Activated naive CD4-positive, alpha-beta T cell treated with anti-CD3 and anti-CD28 coated beads, Interleukin-2, amount 10 ng/mL, durations not matched to agents 7 days and 5 days (primary cell): ENCODE data around the gene KLHDC4.

Source experiments
- CTCF ChIA-PET: fragments of 350-600 bp; sonication (Branson Sonifier 250); formaldehyde crosslinking; loops from one replicate; lab custom pipeline; 2021; ENCODE audit warnings: antibody characterized with exemption; lab: Charles Lee
- DNase-seq: peaks from one replicate; pipeline ENCODE4 v3.0.0-alpha.2; 2020
- H3K27ac Mint-ChIP-seq: one replicate; pipeline ENCODE4 v1.8.0; 2021; ENCODE audit warnings: mild to moderate bottlenecking, moderate library complexity, mixed read lengths
- H3K27me3 Mint-ChIP-seq: one replicate; pipeline ENCODE4 v1.8.0; 2021; ENCODE audit warnings: mild to moderate bottlenecking, mixed read lengths
- H3K36me3 Mint-ChIP-seq: one replicate; pipeline ENCODE4 v1.8.0; 2021; ENCODE audit warnings: mixed read lengths
- H3K4me1 Mint-ChIP-seq: one replicate; pipeline ENCODE4 v1.8.0; 2021; ENCODE audit warnings: mixed read lengths
- H3K4me3 Mint-ChIP-seq: one replicate; pipeline ENCODE4 v1.8.0; 2021; ENCODE audit warnings: mild to moderate bottlenecking, moderate library complexity, mixed read lengths
- H3K9me3 Mint-ChIP-seq: one replicate; pipeline ENCODE4 v1.8.0; 2021; ENCODE audit warnings: mixed read lengths

Gene KLHDC4

DNA sequence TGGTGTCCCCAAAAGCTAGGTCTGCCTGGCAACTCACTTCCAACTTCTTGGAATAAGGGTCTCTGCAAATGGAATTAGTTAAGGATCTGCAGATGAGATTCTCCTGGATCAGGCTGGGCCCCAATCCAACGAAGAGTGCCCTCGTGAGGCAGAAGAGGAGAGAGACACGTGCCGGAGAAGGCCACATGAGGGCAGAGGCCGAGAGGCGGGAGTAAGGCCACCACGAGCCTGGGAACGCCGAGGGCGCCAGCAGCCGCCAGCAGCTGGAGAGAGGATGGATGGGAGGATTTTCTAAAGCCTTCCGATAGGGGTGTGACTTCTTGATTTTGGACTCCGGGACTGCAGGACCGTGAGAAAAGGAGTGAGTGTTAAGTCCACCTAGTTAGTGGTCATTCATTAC lies 87.2 kb downstream of the KLHDC4 start:
- Mint-ChIP-seq H3K9me3 (no peaks in the 10 kb centered on the region), H3K36me3 (no peaks in the 10 kb centered on the region), H3K27me3 (peaks cover 13% of the 10 kb centered on the region), H3K4me3 (no peak overlapping the region), H3K27ac (no peak overlapping the region), H3K4me1 (peaks cover 2% of the 10 kb centered on the region)
- CTCF ChIA-PET = no interaction called here
- no peak for DNase-seq

DNA sequence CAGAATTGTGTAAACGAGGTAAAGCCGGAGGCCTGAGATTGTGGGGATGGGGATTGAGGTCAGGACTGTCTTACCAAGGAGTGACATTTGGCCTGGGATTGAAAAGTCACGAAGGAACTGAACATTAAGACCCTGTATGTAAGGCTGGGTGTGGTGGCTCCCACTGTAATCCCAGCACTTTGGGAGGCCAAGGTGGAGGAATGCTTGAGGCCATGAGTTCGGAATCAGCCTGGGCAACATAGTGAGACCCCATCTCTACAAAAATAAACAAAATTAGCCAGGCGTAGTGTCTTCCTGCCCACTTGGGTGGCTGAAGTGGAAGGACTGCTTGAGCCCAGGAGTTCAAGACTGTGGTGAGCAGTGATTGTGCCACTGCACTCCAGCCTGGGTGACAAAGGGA lies 88.0 kb downstream of the KLHDC4 start:
- no peaks in the 10 kb centered on the region for H3K9me3 Mint-ChIP-seq
- CTCF ChIA-PET = no interaction called here
- DNase-seq = no peak
- H3K27ac Mint-ChIP-seq = no peak overlapping the region
- H3K4me3 Mint-ChIP-seq = no peak overlapping the region
- H3K36me3 Mint-ChIP-seq = no peaks in the 10 kb centered on the region
- peaks cover 2% of the 10 kb centered on the region for H3K4me1 Mint-ChIP-seq
- peaks cover 13% of the 10 kb centered on the region for H3K27me3 Mint-ChIP-seq

DNA sequence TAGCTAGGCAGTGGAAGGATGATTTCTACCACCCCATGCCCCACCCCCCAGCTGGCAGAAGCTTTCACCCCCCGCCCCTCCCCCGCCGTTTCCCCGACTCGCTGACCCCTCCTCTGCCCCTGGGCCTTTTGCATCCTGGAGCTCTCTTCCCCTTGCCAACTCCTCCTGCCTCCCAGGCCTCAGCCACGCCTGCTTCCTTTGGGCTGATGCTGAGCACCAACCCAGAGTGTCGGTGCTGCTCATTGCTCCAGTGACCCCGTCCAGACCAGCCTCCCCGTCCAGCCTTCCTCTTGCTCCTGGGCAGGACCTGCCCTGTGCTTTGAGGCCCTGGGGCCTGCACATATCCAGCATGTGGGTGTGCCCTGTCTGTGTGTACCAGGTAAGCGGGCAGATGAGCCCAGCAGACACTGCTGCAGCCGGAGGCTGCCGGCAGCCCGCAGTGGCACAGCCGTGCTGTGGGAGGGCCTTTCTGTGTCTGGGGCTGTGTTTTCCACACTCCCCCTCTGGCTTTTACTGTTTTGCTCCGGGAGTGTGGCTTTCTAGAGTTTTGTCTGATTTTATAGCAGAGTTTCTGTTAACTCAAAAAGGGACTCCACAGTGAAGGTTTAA lies 90.6 kb downstream of the KLHDC4 start:
- no peak for DNase-seq
- no peaks in the 10 kb centered on the region for H3K9me3 Mint-ChIP-seq
- H3K4me1 Mint-ChIP-seq = no peaks in the 10 kb centered on the region
- no peak overlapping the region for H3K27ac Mint-ChIP-seq
- no peaks in the 10 kb centered on the region for H3K36me3 Mint-ChIP-seq
- peaks cover 8% of the 10 kb centered on the region for H3K27me3 Mint-ChIP-seq
- no peak overlapping the region for H3K4me3 Mint-ChIP-seq
- CTCF ChIA-PET = no interaction called here

DNA sequence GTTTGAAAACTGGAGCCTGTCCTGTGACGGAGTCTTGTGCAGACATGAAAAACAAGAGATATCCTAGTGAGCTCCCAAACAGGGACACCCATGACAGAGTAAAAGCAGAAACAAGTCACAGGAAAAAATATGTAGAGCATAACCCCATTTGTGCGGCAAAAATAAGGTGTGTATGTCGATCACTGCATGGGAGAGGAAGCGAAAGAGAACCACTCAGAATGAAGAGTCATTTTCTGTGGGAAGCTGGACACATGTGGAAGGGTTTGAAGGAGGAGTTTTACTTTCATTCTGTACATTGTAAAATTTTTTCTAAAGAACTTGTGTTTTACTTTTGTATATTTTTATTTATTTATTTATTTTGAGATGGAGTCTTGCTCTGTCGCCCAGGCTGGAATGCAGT lies 91.4 kb downstream of the KLHDC4 start:
- H3K27me3 Mint-ChIP-seq = peaks cover 8% of the 10 kb centered on the region
- CTCF ChIA-PET = no interaction called here
- H3K9me3 Mint-ChIP-seq = no peaks in the 10 kb centered on the region
- no peaks in the 10 kb centered on the region for H3K36me3 Mint-ChIP-seq
- no peaks in the 10 kb centered on the region for H3K4me1 Mint-ChIP-seq
- no peak overlapping the region for H3K27ac Mint-ChIP-seq
- no peak for DNase-seq
- H3K4me3 Mint-ChIP-seq = no peak overlapping the region

DNA sequence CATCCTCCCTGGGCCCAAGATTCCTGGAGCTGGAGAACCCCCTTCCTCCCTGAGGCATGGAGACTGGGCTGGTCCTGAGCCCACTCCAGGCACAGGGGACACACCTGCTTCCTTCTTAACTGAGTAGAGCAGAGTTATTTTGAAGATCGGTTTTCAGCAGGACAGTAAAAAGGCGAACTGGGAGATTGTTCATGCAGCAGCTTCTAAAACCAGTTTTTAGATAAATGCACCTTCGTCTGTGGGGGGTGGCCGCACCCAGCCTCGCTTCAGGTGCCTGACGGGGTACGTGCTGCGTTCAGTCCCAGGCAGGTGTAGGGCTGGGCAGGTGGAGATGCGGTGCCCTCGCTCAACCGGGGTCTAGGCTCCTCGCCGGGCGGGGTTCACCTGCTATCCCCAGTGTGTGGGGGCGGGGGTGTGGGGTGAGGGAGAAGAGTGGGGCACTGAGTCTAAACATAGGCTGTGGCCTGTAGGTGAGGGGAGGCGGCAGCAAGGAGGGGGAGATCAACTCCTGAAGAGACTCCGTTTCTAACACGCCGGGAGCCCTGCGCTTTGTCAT lies 94.0 kb downstream of the KLHDC4 start:
- no peak for DNase-seq
- Mint-ChIP-seq H3K4me1 (no peaks in the 10 kb centered on the region), H3K36me3 (no peaks in the 10 kb centered on the region), H3K27me3 (peaks cover 3% of the 10 kb centered on the region), H3K4me3 (no peak overlapping the region), H3K9me3 (no peaks in the 10 kb centered on the region), H3K27ac (no peak overlapping the region)
- CTCF ChIA-PET = no interaction called here

- DNase-seq = no peak
- Mint-ChIP-seq H3K9me3 (no peaks in the 10 kb centered on the region), H3K36me3 (no peaks in the 10 kb centered on the region), H3K27me3 (peaks cover 3% of the 10 kb centered on the region), H3K4me1 (no peaks in the 10 kb centered on the region), H3K27ac (no peak overlapping the region), H3K4me3 (no peak overlapping the region)
- CTCF ChIA-PET = no interaction called here
Measured at GRCh38 chr16:87671221-87671620, 94.6 kb downstream of the KLHDC4 start.

DNA sequence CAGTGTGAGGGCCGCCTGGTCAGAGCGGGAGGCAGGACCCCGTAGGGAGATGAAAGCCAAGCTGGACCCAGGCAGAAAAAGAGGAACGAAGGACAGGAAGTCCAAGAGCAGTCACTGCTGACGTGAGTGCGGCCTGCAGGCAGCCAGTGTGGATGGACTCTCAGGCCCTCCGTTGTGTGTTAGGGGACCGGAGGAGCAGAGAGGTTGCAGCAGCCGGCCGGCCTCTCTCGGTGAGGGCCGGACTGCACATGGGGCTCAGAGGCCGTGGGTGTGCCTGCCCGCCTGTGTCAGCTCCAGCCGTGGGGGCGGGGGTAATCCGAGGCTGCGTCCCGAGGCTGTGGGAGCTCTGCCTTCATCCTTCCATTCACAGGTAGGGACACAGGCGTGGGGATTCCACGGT lies 96.1 kb downstream of the KLHDC4 start:
- no peak overlapping the region for H3K4me3 Mint-ChIP-seq
- no peaks in the 10 kb centered on the region for H3K4me1 Mint-ChIP-seq
- no peaks in the 10 kb centered on the region for H3K27me3 Mint-ChIP-seq
- CTCF ChIA-PET = no interaction called here
- no peak overlapping the region for H3K27ac Mint-ChIP-seq
- H3K36me3 Mint-ChIP-seq = no peaks in the 10 kb centered on the region
- DNase-seq = no peak
- no peaks in the 10 kb centered on the region for H3K9me3 Mint-ChIP-seq

DNA sequence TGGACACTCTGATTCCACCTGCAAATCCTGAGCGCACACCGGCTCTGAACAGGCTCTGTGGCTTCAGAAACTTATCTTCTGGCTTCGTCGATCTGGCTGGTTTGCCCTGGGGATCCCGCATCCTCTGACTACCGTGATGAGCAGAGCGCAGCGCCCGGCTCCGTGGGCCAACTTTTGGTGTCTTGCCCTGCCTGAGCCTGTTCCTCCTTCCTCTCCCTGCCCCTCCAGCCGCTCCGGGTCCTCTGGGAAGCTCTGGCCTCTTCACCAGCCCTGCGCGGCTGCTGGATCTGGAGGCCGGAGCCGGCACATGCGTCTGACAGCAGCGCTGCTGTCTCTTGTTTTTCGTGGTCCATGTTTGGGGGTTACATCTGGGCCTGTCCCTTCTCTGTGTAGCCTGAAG lies 97.8 kb downstream of the KLHDC4 start:
- DNase-seq = no peak
- Mint-ChIP-seq H3K27ac (no peak overlapping the region), H3K36me3 (no peaks in the 10 kb centered on the region), H3K9me3 (no peaks in the 10 kb centered on the region), H3K4me3 (no peak overlapping the region), H3K4me1 (no peaks in the 10 kb centered on the region), H3K27me3 (peaks cover under 1% of the 10 kb centered on the region)
- CTCF ChIA-PET = no interaction called here

- CTCF ChIA-PET = no interaction called here
- Mint-ChIP-seq H3K27ac (no peak overlapping the region), H3K9me3 (no peaks in the 10 kb centered on the region), H3K36me3 (no peaks in the 10 kb centered on the region), H3K4me3 (no peak overlapping the region), H3K4me1 (no peaks in the 10 kb centered on the region), H3K27me3 (peaks cover 5% of the 10 kb centered on the region)
- DNase-seq = no peak
Measured at GRCh38 chr16:87667443-87667842, 98.3 kb downstream of the KLHDC4 start.

- Mint-ChIP-seq H3K9me3 (no peaks in the 10 kb centered on the region), H3K27me3 (peaks cover 7% of the 10 kb centered on the region), H3K27ac (no peak overlapping the region), H3K4me1 (no peaks in the 10 kb centered on the region), H3K36me3 (no peaks in the 10 kb centered on the region), H3K4me3 (no peak overlapping the region)
- CTCF ChIA-PET = no interaction called here
- no peak for DNase-seq
Measured at GRCh38 chr16:87666919-87667318, 98.9 kb downstream of the KLHDC4 start.

- Mint-ChIP-seq H3K4me3 (no peak overlapping the region), H3K27ac (no peak overlapping the region), H3K9me3 (no peaks in the 10 kb centered on the region), H3K4me1 (no peaks in the 10 kb centered on the region), H3K27me3 (peaks cover 14% of the 10 kb centered on the region), H3K36me3 (no peaks in the 10 kb centered on the region)
- CTCF ChIA-PET = no interaction called here
- no peak for DNase-seq
Measured at GRCh38 chr16:87665193-87665592, 100.6 kb downstream of the KLHDC4 start.

GRCh38 chr16:87664792-87665191 lies 101.0 kb downstream of the KLHDC4 start:
- CTCF ChIA-PET = no interaction called here
- peaks cover 14% of the 10 kb centered on the region for H3K27me3 Mint-ChIP-seq

GRCh38 chr16:87662254-87663204 lies 103.3 kb downstream of the KLHDC4 start:
- CTCF ChIA-PET = interaction anchor here (0.7 kb wide), 1 partner anchor 33 kb away, joined by 3 read pairs; no protein-coding TSS in a partner anchor
- Mint-ChIP-seq H3K4me3 (no peak overlapping the region), H3K27me3 (peaks cover 14% of the 10 kb centered on the region), H3K9me3 (no peaks in the 10 kb centered on the region), H3K36me3 (no peaks in the 10 kb centered on the region), H3K4me1 (no peaks in the 10 kb centered on the region), H3K27ac (no peak overlapping the region)
- DNase-seq = no peak

More at GRCh38 chr16:87664792-87665191, 101.0 kb downstream of the KLHDC4 start:
- H3K9me3 Mint-ChIP-seq = no peaks in the 10 kb centered on the region
- no peaks in the 10 kb centered on the region for H3K36me3 Mint-ChIP-seq
- no peaks in the 10 kb centered on the region for H3K4me1 Mint-ChIP-seq
- H3K27ac Mint-ChIP-seq = no peak overlapping the region
- no peak for DNase-seq
- no peak overlapping the region for H3K4me3 Mint-ChIP-seq

- H3K27ac Mint-ChIP-seq = no peak overlapping the region
- peak; percentile 56 for DNase-seq
- CTCF ChIA-PET = interaction anchor here (0.7 kb wide), 1 partner anchor 34 kb away, joined by 3 read pairs; no protein-coding TSS in a partner anchor
- H3K4me3 Mint-ChIP-seq = no peak overlapping the region
- H3K27me3 Mint-ChIP-seq = peaks cover 14% of the 10 kb centered on the region
- H3K4me1 Mint-ChIP-seq = no peaks in the 10 kb centered on the region
- no peaks in the 10 kb centered on the region for H3K36me3 Mint-ChIP-seq
- H3K9me3 Mint-ChIP-seq = no peaks in the 10 kb centered on the region
Measured at GRCh38 chr16:87661561-87661960, 104.2 kb downstream of the KLHDC4 start.
